Measurements from ENCODE around the gene GCKR.

- TF ChIP-seq ZNF292 (tag by site-specific recombination; IDR thresholded peaks at IDR 0.05; ENCODE audit: borderline replicate concordance, low read depth) = no peak
- TF ChIP-seq ZNF138 (tag by site-specific recombination; IDR thresholded peaks at IDR 0.05; ENCODE audit: borderline replicate concordance) = no peak
- TF ChIP-seq, protein P1, sequence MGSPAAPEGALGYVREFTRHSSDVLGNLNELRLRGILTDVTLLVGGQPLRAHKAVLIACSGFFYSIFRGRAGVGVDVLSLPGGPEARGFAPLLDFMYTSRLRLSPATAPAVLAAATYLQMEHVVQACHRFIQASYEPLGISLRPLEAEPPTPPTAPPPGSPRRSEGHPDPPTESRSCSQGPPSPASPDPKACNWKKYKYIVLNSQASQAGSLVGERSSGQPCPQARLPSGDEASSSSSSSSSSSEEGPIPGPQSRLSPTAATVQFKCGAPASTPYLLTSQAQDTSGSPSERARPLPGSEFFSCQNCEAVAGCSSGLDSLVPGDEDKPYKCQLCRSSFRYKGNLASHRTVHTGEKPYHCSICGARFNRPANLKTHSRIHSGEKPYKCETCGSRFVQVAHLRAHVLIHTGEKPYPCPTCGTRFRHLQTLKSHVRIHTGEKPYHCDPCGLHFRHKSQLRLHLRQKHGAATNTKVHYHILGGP (tag by site-specific recombination; IDR thresholded peaks at IDR 0.05) = no peak
- TF ChIP-seq, protein P2, sequence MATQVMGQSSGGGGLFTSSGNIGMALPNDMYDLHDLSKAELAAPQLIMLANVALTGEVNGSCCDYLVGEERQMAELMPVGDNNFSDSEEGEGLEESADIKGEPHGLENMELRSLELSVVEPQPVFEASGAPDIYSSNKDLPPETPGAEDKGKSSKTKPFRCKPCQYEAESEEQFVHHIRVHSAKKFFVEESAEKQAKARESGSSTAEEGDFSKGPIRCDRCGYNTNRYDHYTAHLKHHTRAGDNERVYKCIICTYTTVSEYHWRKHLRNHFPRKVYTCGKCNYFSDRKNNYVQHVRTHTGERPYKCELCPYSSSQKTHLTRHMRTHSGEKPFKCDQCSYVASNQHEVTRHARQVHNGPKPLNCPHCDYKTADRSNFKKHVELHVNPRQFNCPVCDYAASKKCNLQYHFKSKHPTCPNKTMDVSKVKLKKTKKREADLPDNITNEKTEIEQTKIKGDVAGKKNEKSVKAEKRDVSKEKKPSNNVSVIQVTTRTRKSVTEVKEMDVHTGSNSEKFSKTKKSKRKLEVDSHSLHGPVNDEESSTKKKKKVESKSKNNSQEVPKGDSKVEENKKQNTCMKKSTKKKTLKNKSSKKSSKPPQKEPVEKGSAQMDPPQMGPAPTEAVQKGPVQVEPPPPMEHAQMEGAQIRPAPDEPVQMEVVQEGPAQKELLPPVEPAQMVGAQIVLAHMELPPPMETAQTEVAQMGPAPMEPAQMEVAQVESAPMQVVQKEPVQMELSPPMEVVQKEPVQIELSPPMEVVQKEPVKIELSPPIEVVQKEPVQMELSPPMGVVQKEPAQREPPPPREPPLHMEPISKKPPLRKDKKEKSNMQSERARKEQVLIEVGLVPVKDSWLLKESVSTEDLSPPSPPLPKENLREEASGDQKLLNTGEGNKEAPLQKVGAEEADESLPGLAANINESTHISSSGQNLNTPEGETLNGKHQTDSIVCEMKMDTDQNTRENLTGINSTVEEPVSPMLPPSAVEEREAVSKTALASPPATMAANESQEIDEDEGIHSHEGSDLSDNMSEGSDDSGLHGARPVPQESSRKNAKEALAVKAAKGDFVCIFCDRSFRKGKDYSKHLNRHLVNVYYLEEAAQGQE (tag by site-specific recombination; IDR thresholded peaks at IDR 0.05) = no peak
- TF ChIP-seq ZBTB8A (tag by site-specific recombination; IDR thresholded peaks at IDR 0.05) = no peak
- no peak for TF ChIP-seq ZNF560 (tag by site-specific recombination; IDR thresholded peaks at IDR 0.05; ENCODE audit: borderline replicate concordance)
- no peak for TF ChIP-seq CTCF (tag by site-specific recombination; IDR thresholded peaks at IDR 0.05)
- no peak for TF ChIP-seq ZNF274 (IDR thresholded peaks at IDR 0.05; ENCODE audit: low read length)
- TF ChIP-seq ZNF274 (tag by site-specific recombination; IDR thresholded peaks at IDR 0.05; ENCODE audit: borderline replicate concordance) = no peak
These were observed 12.7 kb downstream of the GCKR start for GRCh38 chr2:27509326-27509725.

All from HEK293 (cell line).